Transverse colon (tissue), 4 donors: ENCODE data around the gene SLC35F4. TPM values are rescaled to one million over a fixed set of nuclear protein-coding genes. Genes with fewer than 3 reads are reported as not detected.

ENCODE experiments used
- DNase-seq: peaks from one replicate; pipeline ENCODE4 v3.0.0-alpha.2; 2019
- H3K27ac ChIP-seq, 4 donors: fragments of 200-600 bp; sonication (generic); 2 replicates each; pipeline ENCODE4 v1.5.1; 2016 to 2018; ENCODE audit warnings: inconsistent platforms in 4 of 4
- H3K27me3 ChIP-seq: fragments of 200-600 bp; sonication (generic); 2 replicates; pipeline ENCODE4 v1.5.1; 2017; ENCODE audit warnings: inconsistent platforms
- H3K36me3 ChIP-seq, 4 donors: fragments of 200-600 bp; sonication (generic); 2 replicates each; pipeline ENCODE4 v1.5.1; 2017 to 2019; ENCODE audit warnings: inconsistent platforms in 4 of 4
- H3K4me1 ChIP-seq, 4 donors: fragments of 200-600 bp; sonication (generic); 2 replicates each; pipeline ENCODE4 v1.5.1; 2017 to 2020; ENCODE audit warnings: inconsistent platforms in 4 of 4
- H3K4me3 ChIP-seq, 4 donors: fragments of 200-600 bp; sonication (generic); 1 replicate in 1 of 4; 2 replicates in 3 of 4; pipeline versions ENCODE4 v1.5.1 to v1.6.1; 2017 to 2019; ENCODE audit warnings: inconsistent platforms in 4 of 4
- H3K9me3 ChIP-seq, 2 donors: fragments of 200-600 bp; sonication (generic); 2 replicates each; pipeline ENCODE4 v1.5.1; 2017 to 2019; ENCODE audit warnings: inconsistent platforms in 2 of 2
- EP300 ChIP-seq: sonication (generic); formaldehyde crosslinking; IDR thresholded peaks from one replicate; pipeline ENCODE4 v1.6.1; 2017; ENCODE audit warnings: antibody characterized with exemption, low read depth
- POLR2A ChIP-seq: fragments of 450-650 bp; IDR thresholded peaks from one replicate; pipeline ENCODE4 v1.6.1; 2016; ENCODE audit warnings: antibody characterized with exemption, mild to moderate bottlenecking, moderate library complexity
- POLR2AphosphoS5 ChIP-seq, 3 donors: sonication (generic); formaldehyde crosslinking; IDR thresholded peaks; one replicate each; pipeline ENCODE4 v1.6.1; 2016; ENCODE audit warnings: antibody characterized with exemption in 3 of 3
- WGBS, 2 donors: methylation state at CpG; one replicate each; pipeline ENCODE4 v1.1.5; 2018; ENCODE audit warnings: low coverage in 1 of 2; 5-methylcytosine and 5-hydroxymethylcytosine counted together
- in situ Hi-C, 4 donors: fragments of 200-750 bp; cut with MboI; loops; one replicate each; pipeline versions ENCODE4 v1.15.0 to v1.15.1; 2017; ENCODE audit warnings: low sequenced_read_pairs in 3 of 4, low pct_ligation_motif_present in 1 of 4, low pct_unique_long_range_greater_than_20kb in 1 of 4
- intact Hi-C: fragments of 100-400 bp; cut with DNase I; formaldehyde crosslinking; loops from one replicate; pipeline ENCODE4 v1.15.1; 2023; ENCODE audit warnings: low total_unique reads
- total RNA-seq, 4 donors: library from RNA; depleted of rRNA; stranded (reverse); fragments of >200 nt; gene quantifications; one replicate each; pipeline ENCODE4 v1.1.0, GENCODE V29; 2016
- TF ChIP-seq, protein P1 (sequence below), 5 experiments: fragments of 200-600 bp in 3 of 5; fragments of 450-650 bp in 2 of 5; sonication (generic) in 3 of 5; IDR thresholded peaks; 1 replicate in 2 of 5; 2 replicates in 3 of 5; pipeline ENCODE4 v1.5.1; 2016 to 2017; ENCODE audit warnings: antibody characterized with exemption in 5 of 5, inconsistent platforms in 3 of 5, mild to moderate bottlenecking in 2 of 5, moderate library complexity in 1 of 5

SLC35F4 gene
- total RNA-seq, 4 donors from 2014 or later = not detected

- H3K27ac ChIP-seq = no peak overlapping the region
- in situ Hi-C loops (no loop called here), intact Hi-C loops (no loop called here)
- H3K4me3 ChIP-seq = no peak overlapping the region
- DNase-seq = no peak
- no peak for TF ChIP-seq POLR2AphosphoS5 (IDR thresholded peaks at IDR 0.05)
- no peaks in the 10 kb centered on the region for H3K4me1 ChIP-seq
- H3K27me3 ChIP-seq = no peaks in the 10 kb centered on the region
- 47 to 53% methylated on average over 5 of the region's 5 CpGs for WGBS, 2 donors
- no peaks in the 10 kb centered on the region for H3K36me3 ChIP-seq
- H3K9me3 ChIP-seq = no peaks in the 10 kb centered on the region
Observed at GRCh38 chr14:57657487-57657886, 208.4 kb downstream of the SLC35F4 start.

GRCh38 chr14:57656853-57657252, 209.0 kb downstream of the SLC35F4 start:
- in situ Hi-C loops (no loop called here), intact Hi-C loops (no loop called here)
- H3K9me3 ChIP-seq = no peaks in the 10 kb centered on the region
- H3K27me3 ChIP-seq = no peaks in the 10 kb centered on the region
- H3K4me1 ChIP-seq = no peaks in the 10 kb centered on the region
- WGBS, 2 donors = 51 to 56% methylated on average over 3 of the region's 3 CpGs
- H3K36me3 ChIP-seq = no peaks in the 10 kb centered on the region
- TF ChIP-seq POLR2A (no peak), EP300 (no peak), POLR2AphosphoS5 (IDR thresholded peaks at IDR 0.05) (no peak)
- TF ChIP-seq, protein P1, sequence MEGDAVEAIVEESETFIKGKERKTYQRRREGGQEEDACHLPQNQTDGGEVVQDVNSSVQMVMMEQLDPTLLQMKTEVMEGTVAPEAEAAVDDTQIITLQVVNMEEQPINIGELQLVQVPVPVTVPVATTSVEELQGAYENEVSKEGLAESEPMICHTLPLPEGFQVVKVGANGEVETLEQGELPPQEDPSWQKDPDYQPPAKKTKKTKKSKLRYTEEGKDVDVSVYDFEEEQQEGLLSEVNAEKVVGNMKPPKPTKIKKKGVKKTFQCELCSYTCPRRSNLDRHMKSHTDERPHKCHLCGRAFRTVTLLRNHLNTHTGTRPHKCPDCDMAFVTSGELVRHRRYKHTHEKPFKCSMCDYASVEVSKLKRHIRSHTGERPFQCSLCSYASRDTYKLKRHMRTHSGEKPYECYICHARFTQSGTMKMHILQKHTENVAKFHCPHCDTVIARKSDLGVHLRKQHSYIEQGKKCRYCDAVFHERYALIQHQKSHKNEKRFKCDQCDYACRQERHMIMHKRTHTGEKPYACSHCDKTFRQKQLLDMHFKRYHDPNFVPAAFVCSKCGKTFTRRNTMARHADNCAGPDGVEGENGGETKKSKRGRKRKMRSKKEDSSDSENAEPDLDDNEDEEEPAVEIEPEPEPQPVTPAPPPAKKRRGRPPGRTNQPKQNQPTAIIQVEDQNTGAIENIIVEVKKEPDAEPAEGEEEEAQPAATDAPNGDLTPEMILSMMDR (IDR thresholded peaks at IDR 0.05) = no peak
- no peak for DNase-seq
- no peak overlapping the region for H3K27ac ChIP-seq
- no peak overlapping the region for H3K4me3 ChIP-seq

- Histone ChIP-seq H3K4me3 (no peak overlapping the region), H3K4me1 (no peaks in the 10 kb centered on the region), H3K36me3 (no peaks in the 10 kb centered on the region), H3K27ac (no peak overlapping the region), H3K9me3 (no peaks in the 10 kb centered on the region), H3K27me3 (no peaks in the 10 kb centered on the region)
- in situ Hi-C loops = no loop called here
- no peak for DNase-seq
- TF ChIP-seq, protein P1 (IDR thresholded peaks at IDR 0.05) = no peak
- no peak for TF ChIP-seq POLR2A
- no peak for TF ChIP-seq EP300
- TF ChIP-seq POLR2AphosphoS5 (IDR thresholded peaks at IDR 0.05) = no peak
- intact Hi-C loops = no loop called here
Observed at GRCh38 chr14:57652769-57653168, 213.1 kb downstream of the SLC35F4 start.

- WGBS, 2 donors = 17 to 38% methylated on average over 1 of the region's 1 CpG
- intact Hi-C loops = no loop called here
- H3K4me1 ChIP-seq = no peaks in the 10 kb centered on the region
- TF ChIP-seq POLR2A (no peak), EP300 (no peak), POLR2AphosphoS5 (IDR thresholded peaks at IDR 0.05) (no peak)
- TF ChIP-seq, protein P1 (IDR thresholded peaks at IDR 0.05) = no peak
- in situ Hi-C loops = no loop called here
- no peaks in the 10 kb centered on the region for H3K36me3 ChIP-seq
- no peak for DNase-seq
- H3K9me3 ChIP-seq = no peaks in the 10 kb centered on the region
- no peak overlapping the region for H3K4me3 ChIP-seq
- H3K27me3 ChIP-seq = no peaks in the 10 kb centered on the region
- H3K27ac ChIP-seq = no peak overlapping the region
Observed at GRCh38 chr14:57641776-57642175, 224.1 kb downstream of the SLC35F4 start.

DNA sequence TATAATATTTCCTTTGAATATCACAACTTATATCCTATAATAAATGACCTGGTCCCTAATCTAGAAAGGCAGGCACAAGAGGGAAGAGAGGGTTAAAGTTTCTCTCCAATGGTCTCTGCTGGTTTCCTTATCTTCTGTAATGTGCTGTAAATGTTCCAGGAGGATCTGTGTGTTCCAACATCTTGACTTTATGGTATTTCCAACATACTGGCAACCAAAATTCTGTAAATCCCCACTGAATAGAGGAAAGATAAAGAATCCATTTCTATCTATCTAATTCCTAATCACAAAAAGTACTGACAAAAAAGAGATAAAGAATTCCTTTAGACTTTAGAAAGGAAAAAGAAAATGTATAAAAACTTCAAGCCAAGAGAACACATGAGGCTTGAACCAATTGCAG, 225.9 kb downstream of the SLC35F4 start:
- DNase-seq = no peak
- TF ChIP-seq POLR2AphosphoS5 (IDR thresholded peaks at IDR 0.05) = no peak
- TF ChIP-seq POLR2A = no peak
- TF ChIP-seq EP300 = no peak
- TF ChIP-seq, protein P1 (IDR thresholded peaks at IDR 0.05) = no peak
- Histone ChIP-seq H3K27me3 (no peaks in the 10 kb centered on the region), H3K4me3 (no peak overlapping the region), H3K9me3 (no peaks in the 10 kb centered on the region), H3K27ac (no peak overlapping the region), H3K4me1 (no peaks in the 10 kb centered on the region), H3K36me3 (no peaks in the 10 kb centered on the region)
- in situ Hi-C loops = no loop called here
- intact Hi-C loops = no loop called here
